Peyer's patch (tissue), 4 donors: Measurements from ENCODE around the gene C1orf116.

ENCODE experiments used
- CTCF ChIP-seq, 6 experiments: fragments of 450-650 bp in 4 of 6; fragments of 200-600 bp in 2 of 6; sonication (generic) in 1 of 6; IDR thresholded peaks; one replicate each; pipeline ENCODE4 v1.5.1; 2017 to 2019; ENCODE audit warnings: antibody characterized with exemption in 6 of 6, mild to moderate bottlenecking in 3 of 6, moderate library complexity in 1 of 6
- POLR2A ChIP-seq, 2 donors: fragments of 450-650 bp; IDR thresholded peaks; one replicate each; pipeline ENCODE4 v1.5.1; 2017; ENCODE audit warnings: antibody characterized with exemption in 2 of 2, mild to moderate bottlenecking in 2 of 2, moderate library complexity in 2 of 2

GRCh38 chr1:207077012-207077411 lies 44.5 kb upstream of the C1orf116 start:
- TF ChIP-seq CTCF (IDR thresholded peaks at IDR 0.05): no peak
- no peak for TF ChIP-seq POLR2A (IDR thresholded peaks at IDR 0.05)
